CD4-positive, alpha-beta T cell (primary cell): ENCODE results near the gene MEAK7. TPM values are rescaled to one million over a fixed set of nuclear protein-coding genes. Genes with fewer than 3 reads are reported as not detected.
A peak's percentile ranks its signal among the peaks of the same experiment; 100 is the strongest.

Experiments
- ATAC-seq: fragments of 200-7000 bp; cut with Tn5 transposase; one replicate; pipeline ENCODE4 v1.10.0; 2022; ENCODE audit warnings: mild to moderate bottlenecking; ENCODE audit not compliant: poor library complexity
- CTCF ChIA-PET: fragments of 350-600 bp; sonication (Branson Sonifier 250); formaldehyde crosslinking; loops from one replicate; lab custom pipeline; 2021; ENCODE audit warnings: antibody characterized with exemption, inconsistent platforms; lab: Charles Lee
- POLR2A ChIA-PET: fragments of 350-600 bp; sonication (Branson Sonifier 250); formaldehyde crosslinking; loops from one replicate; lab custom pipeline; 2021; ENCODE audit warnings: antibody characterized with exemption, inconsistent platforms; lab: Charles Lee
- DNase-seq, 14 experiments: peaks; one replicate each; pipeline ENCODE4 v3.0.0-alpha.2; 2013 to 2020; ENCODE audit warnings: mixed read lengths in 2 of 14
- H3K27ac ChIP-seq, 2 donors: one replicate each; pipeline versions ENCODE4 v1.5.1 to v1.7.0; 2013; ENCODE audit warnings: low read length in 2 of 2, low read depth in 1 of 2, mild to moderate bottlenecking in 1 of 2
- H3K27me3 ChIP-seq, 2 experiments: 1 replicate in 1 of 2; 2 replicates in 1 of 2; pipeline versions ENCODE4 v1.6.1 to v1.7.0; 2013; ENCODE audit warnings: low read length in 2 of 2, control low read depth in 1 of 2, mild to moderate bottlenecking in 1 of 2, moderate library complexity in 1 of 2; ENCODE audit not compliant: insufficient read depth in 2 of 2, control insufficient read depth in 1 of 2
- H3K36me3 ChIP-seq: one replicate; pipeline ENCODE4 v1.6.1; 2013; ENCODE audit warnings: low read length, control low read depth; ENCODE audit not compliant: insufficient read depth
- H3K4me1 ChIP-seq: one replicate; pipeline ENCODE4 v1.6.1; 2013; ENCODE audit warnings: low read length, control low read depth; ENCODE audit not compliant: insufficient read depth
- H3K4me3 ChIP-seq: one replicate; pipeline ENCODE4 v1.5.1; 2013; ENCODE audit warnings: mild to moderate bottlenecking, low read length, moderate library complexity
- H3K9me3 ChIP-seq, 2 experiments: 1 replicate in 1 of 2; 2 replicates in 1 of 2; pipeline versions ENCODE4 v1.6.1 to v1.7.0; 2013; ENCODE audit warnings: low read length in 2 of 2, mild to moderate bottlenecking in 2 of 2, control low read depth in 1 of 2, moderate library complexity in 1 of 2; ENCODE audit not compliant: control insufficient read depth in 1 of 2, insufficient read depth in 1 of 2
- H3K27ac Mint-ChIP-seq: one replicate; pipeline ENCODE4 v1.8.0; 2020; ENCODE audit warnings: mixed read lengths
- H3K27me3 Mint-ChIP-seq: one replicate; pipeline ENCODE4 v1.8.0; 2021; ENCODE audit warnings: mixed read lengths
- H3K36me3 Mint-ChIP-seq: one replicate; pipeline ENCODE4 v1.8.0; 2021; ENCODE audit warnings: low read depth, mixed read lengths
- H3K4me1 Mint-ChIP-seq: one replicate; pipeline ENCODE4 v1.8.0; 2021; ENCODE audit warnings: low read depth, mixed read lengths
- H3K4me3 Mint-ChIP-seq: one replicate; pipeline ENCODE4 v1.8.0; 2020; ENCODE audit warnings: mild to moderate bottlenecking, mixed read lengths
- H3K9me3 Mint-ChIP-seq: one replicate; pipeline ENCODE4 v1.8.0; 2020; ENCODE audit warnings: mixed read lengths
- CTCF ChIP-seq: fragments of 200-600 bp; IDR thresholded peaks from one replicate; pipeline ENCODE4 v1.8.0; 2022; ENCODE audit warnings: antibody characterized with exemption, mild to moderate bottlenecking
- intact Hi-C, 2 experiments: fragments of 100-400 bp; cut with DNase I in 1 of 2; cut with micrococcal nuclease in 1 of 2; formaldehyde crosslinking; loops; one replicate each; pipeline versions ENCODE4 v1.15.1 to v1.9.0; 2023 to 2025; cut with DNase I, micrococcal nuclease
- total RNA-seq, 174 experiments: library from RNA in 2 of 174; stranded (reverse) in 2 of 174; gene quantifications; one replicate each; pipeline ENCODE4 v1.2.3 and lab custom pipeline; 2021 to 2026

Gene MEAK7
- total RNA-seq, 2 experiments from 2014 or later: 1.9 to 3.7 TPM

- no peak for DNase-seq
- Mint-ChIP-seq H3K27ac (peak overlapping the region; percentile 87), H3K4me1 (peaks cover 72% of the 10 kb centered on the region), H3K4me3 (peak overlapping the region; percentile 67), H3K9me3 (no peaks in the 10 kb centered on the region), H3K36me3 (no peaks in the 10 kb centered on the region), H3K27me3 (no peaks in the 10 kb centered on the region)
- H3K4me1 ChIP-seq: peaks cover 86% of the 10 kb centered on the region
- intact Hi-C loops: loop anchor here (5.0 to 10.0 kb wide), 2 partner anchors 44 to 51 kb away; no protein-coding TSS in a partner anchor
- no peaks in the 10 kb centered on the region for H3K9me3 ChIP-seq
- ATAC-seq: no peak
- TF ChIP-seq CTCF: no peak
- no peak overlapping the region for H3K4me3 ChIP-seq
- H3K27ac ChIP-seq: peak overlapping the region; percentile 74 to 87
- ChIA-PET CTCF (interaction anchor here (0.6 to 3.7 kb wide), 5 partner anchors 41 to 225 kb away, joined by 3 to 32 read pairs (median 5); no protein-coding TSS in a partner anchor), POLR2A (interaction anchor here (0.7 to 2.3 kb wide), 16 partner anchors 9 to 221 kb away, joined by 3 to 20 read pairs (median 5); partner anchors contain the start of genes COTL1, KLHL36 and MEAK7)
- H3K27me3 ChIP-seq: no peaks in the 10 kb centered on the region
- no peaks in the 10 kb centered on the region for H3K36me3 ChIP-seq
Observed at GRCh38 chr16:84513666-84514065, 9.2 kb upstream of the MEAK7 start.

- H3K4me1 ChIP-seq: peaks cover 86% of the 10 kb centered on the region
- H3K9me3 ChIP-seq: no peaks in the 10 kb centered on the region
- Mint-ChIP-seq H3K27ac (peak overlapping the region; percentile 87), H3K4me1 (peaks cover 72% of the 10 kb centered on the region), H3K27me3 (no peaks in the 10 kb centered on the region), H3K9me3 (no peaks in the 10 kb centered on the region), H3K4me3 (peak overlapping the region; percentile 67), H3K36me3 (no peaks in the 10 kb centered on the region)
- intact Hi-C loops: loop anchor here (5.0 to 10.0 kb wide), 2 partner anchors 44 to 52 kb away; no protein-coding TSS in a partner anchor
- ATAC-seq (no peak), DNase-seq (no peak)
- H3K27me3 ChIP-seq: no peaks in the 10 kb centered on the region
- peak overlapping the region; percentile 74 to 87 for H3K27ac ChIP-seq
- POLR2A ChIA-PET: interaction anchor here (1.0 to 2.2 kb wide), 6 partner anchors 9 to 103 kb away, joined by 3 to 15 read pairs (median 4); partner anchors contain the start of gene MEAK7
- CTCF ChIA-PET: interaction anchor here (1.2 to 3.7 kb wide), 3 partner anchors 41 to 225 kb away, joined by 3 to 32 read pairs (median 5); no protein-coding TSS in a partner anchor
- H3K36me3 ChIP-seq: no peaks in the 10 kb centered on the region
- no peak overlapping the region for H3K4me3 ChIP-seq
- TF ChIP-seq CTCF: no peak
Observed at GRCh38 chr16:84513123-84513522, 8.7 kb upstream of the MEAK7 start.

GRCh38 chr16:84511831-84512230 lies 7.4 kb upstream of the MEAK7 start:
- Histone ChIP-seq H3K27me3 (no peaks in the 10 kb centered on the region), H3K4me3 (no peak overlapping the region), H3K9me3 (no peaks in the 10 kb centered on the region), H3K36me3 (no peaks in the 10 kb centered on the region), H3K27ac (no peak overlapping the region), H3K4me1 (peaks cover 89% of the 10 kb centered on the region)
- intact Hi-C loops: loop anchor here (1.0 to 10.0 kb wide), 6 partner anchors 45 to 215 kb away; partner anchors contain the start of gene COTL1 (in 1 of the 2)
- no peak overlapping the region for H3K4me3 Mint-ChIP-seq
- no peaks in the 10 kb centered on the region for H3K36me3 Mint-ChIP-seq
- H3K27me3 Mint-ChIP-seq: no peaks in the 10 kb centered on the region
- no peak for TF ChIP-seq CTCF
- no peak for DNase-seq
- peak overlapping the region; percentile 80 for H3K27ac Mint-ChIP-seq
- CTCF ChIA-PET: interaction anchor here (0.7 to 3.7 kb wide), 5 partner anchors 9 to 110 kb away, joined by 3 to 32 read pairs (median 3); partner anchors contain the start of gene COTL1
- H3K9me3 Mint-ChIP-seq: no peaks in the 10 kb centered on the region
- POLR2A ChIA-PET: interaction anchor here (1.5 kb wide), 2 partner anchors 105 to 137 kb away, joined by 3 read pairs; no protein-coding TSS in a partner anchor
- peaks cover 72% of the 10 kb centered on the region for H3K4me1 Mint-ChIP-seq
- no peak for ATAC-seq
